ENCODE results near the gene FSIP1.

Gene FSIP1

DNA sequence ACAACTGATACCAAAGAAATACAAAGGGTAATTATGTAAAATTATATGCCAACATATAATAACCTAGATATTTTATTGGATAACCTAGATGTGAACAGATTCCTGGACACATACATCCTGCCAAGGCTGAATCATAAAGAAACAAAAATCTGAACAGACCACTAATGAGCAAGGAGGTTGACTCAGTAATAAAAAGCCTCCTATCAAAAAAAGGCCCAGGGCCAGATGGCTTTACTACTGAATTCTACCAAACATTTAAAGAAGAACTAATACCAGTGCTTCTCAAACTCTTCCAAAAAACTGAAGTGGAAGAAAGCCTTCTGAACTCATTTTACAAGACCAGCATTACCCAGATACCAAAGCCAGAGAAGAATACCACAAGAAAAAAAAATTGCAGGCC, 169.4 kb downstream of the FSIP1 start:
- DNase-seq, result no peak

DNA sequence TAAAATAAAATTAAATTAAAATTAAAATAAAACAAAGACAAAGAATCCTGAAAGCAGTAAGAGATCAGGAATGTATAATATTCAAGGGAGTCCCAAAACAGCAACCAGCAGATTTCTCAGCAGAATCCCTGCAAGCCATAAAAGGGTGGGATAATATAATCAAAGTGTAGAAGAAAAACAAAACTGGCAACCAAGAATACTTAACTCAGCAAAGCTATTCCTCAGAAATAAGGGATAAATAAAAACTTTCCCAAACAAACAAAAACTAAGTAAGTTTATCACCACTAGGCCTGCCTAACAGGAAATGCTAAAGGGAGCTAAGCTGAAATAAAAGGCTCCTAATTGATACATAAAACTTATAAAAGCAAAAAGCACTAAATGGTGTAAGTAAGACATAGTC, 172.0 kb downstream of the FSIP1 start:
- no peak for DNase-seq

DNA sequence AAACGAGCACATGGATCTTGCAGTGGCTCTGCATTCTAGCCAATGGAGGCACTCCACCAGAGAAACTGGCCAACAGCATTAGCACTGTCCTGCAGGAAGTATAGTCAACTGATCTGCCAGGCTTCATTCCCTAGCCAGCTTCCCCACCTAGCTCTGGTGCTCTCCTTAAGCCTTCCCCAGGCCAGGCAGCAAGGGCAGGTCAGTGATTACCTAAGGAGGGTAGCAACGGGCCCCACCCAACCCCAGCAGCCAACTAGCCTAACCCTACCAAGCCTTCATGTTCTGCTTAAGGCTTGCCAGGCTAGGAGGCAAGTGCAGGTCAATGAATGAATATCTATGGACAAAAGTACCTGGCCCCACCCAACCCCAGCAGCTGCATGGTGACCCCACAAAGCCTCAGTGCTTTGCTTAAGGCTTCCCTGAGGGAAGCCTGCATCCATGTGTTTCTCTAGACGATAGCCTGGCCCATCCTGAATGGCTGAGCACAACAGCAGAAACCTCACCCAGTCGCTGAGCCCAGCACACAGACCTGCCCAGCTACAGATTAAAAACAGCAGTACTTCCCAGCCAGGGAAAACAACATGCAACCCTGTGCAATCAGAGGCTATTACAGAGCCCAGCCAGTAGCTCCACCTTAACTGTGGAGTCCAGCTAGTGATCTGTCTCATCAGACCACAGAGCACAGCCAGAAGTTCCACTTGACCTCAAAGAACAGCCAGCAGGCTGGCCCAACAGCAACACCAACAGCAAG, 173.3 kb downstream of the FSIP1 start:
- no peak for DNase-seq

DNA sequence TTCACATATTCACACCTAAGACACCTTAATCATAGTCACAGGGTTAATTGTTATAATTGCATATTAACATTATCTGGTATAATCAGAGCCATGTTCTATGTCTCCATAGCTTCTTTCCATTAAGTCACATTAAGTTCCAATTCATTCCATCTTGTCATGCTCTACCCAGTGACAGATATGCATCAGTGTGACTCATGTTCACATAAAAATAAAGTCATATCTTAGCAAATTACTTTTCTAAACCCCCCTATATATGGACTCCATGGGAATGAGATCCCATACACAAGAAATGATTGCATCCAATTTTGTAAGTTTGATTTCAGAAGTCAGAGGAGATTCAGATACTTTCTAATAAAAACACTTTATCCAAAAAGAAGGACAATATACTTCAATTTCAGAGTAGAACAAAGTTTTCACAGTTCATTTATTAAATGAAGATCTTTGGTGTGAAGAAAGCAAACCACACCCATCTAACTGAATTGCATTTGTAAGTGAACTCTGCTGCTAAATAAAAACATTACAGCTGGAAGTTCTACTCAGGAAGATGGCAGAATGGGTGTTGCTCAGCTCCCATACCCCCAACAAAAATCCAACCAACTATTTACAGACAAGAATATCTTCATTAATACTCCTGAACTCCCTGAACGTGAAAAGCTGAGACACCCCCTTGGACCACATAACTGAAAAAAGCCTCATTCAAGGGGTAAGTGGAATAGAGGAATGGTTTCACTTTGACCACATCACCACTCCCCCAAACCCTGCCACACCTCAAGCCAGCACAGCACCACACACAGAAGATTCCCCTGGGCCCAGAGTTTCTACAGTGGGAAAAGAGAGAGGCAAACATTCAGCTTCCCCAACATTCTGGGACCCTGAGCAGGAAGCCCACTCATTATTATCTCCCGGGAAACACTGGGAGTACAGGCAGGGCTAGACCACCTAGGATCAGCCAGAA, 174.2 kb downstream of the FSIP1 start:
- DNase-seq, result no peak

DNA sequence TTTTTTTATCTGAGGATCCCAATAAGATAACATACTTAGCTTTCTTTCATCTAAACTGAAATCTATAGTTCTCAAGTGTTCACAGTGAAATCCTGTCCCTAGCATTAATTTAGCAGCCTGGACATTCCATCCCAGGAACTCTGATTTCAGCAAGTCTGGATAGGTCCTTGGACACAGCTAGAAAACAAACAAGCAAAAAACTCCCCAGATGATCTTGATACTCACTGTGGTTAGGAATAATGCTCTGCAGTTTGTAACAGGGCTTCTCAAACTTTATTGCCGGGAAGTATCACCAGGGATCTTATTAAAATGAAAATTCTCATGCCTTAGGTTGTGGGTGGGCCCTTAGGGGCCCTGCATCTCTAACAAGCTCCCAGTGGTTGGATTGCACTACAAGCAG, 177.5 kb downstream of the FSIP1 start:
- no peak for DNase-seq

DNA sequence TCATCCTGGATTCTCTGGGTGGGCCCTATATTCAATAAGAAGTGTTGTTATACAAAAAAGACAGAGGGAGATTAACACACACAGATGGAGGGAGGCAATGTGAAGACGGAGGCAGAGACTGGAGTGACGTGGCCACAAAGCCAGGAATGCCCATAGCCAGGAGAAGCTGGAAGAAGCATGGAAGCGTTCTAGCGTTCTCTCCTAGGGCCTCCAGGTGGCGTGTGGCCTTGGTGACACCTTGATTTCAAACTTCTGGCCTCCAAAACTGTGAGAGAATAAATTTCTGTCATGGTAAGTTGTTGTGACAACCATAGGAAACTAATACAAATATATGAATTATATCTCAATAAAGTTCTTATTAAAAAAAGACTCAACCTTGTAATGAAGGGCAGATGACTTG, 180.5 kb downstream of the FSIP1 start:
- DNase-seq, result no peak

DNA sequence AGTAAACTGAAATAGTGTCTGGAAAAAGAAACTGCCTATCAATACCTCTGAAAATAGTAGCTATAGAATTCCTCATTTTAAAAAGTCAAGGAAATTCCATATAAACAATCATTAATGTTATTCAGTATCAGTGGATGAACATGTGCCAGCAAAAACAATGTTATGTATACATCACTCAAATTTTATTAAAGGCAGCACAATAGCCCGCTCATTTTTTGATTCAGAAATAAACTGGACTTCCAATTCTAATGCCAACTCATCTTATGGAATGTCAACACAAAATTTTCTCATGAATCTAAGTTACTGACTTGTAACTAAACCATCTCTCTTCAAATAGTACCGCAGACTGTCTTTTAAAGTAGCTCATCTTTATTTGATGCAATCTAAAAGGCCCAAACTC, 182.8 kb downstream of the FSIP1 start:
- DNase-seq, result no peak

DNA sequence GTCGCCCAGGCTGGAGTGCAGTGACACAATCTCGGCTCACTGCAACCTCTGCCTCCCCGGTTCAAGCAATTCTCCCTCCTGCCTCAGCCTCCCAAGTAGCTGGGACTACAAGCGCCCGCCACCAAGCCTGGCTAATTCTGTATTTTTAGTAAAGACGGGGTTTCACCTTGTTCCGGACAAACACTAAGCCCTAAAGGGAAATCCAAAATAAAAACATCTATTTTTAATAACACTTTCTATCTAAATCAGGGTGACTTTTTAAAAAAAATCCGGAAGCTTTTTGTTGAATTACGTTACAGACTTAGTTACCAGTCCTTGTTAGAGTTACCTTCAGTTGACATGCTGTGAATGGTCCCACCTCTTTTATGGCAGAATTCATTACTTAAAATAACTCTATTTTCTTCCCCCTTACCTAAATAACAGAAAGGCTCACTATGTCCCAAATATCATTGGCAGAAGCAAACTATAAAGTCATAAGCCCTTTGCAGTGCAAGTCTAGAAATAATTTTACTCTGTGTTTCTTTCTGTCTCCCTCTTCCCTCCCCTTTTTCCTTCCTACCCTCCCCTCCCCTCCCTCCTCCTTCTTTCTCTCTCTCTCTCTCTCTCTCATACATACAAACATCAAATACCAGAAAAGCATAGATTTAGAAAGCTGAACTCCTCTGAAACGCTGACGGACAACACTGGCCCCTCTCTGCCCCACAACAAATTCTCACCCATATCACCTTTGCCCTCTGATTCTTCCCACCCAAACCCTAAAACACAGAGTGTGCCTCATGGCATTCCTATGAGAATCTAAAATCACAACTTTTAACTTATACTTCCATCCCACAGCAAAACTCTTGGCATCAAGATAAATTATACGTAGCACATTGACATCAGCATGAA, 183.4 kb downstream of the FSIP1 start:
- DNase-seq, result no peak

DNA sequence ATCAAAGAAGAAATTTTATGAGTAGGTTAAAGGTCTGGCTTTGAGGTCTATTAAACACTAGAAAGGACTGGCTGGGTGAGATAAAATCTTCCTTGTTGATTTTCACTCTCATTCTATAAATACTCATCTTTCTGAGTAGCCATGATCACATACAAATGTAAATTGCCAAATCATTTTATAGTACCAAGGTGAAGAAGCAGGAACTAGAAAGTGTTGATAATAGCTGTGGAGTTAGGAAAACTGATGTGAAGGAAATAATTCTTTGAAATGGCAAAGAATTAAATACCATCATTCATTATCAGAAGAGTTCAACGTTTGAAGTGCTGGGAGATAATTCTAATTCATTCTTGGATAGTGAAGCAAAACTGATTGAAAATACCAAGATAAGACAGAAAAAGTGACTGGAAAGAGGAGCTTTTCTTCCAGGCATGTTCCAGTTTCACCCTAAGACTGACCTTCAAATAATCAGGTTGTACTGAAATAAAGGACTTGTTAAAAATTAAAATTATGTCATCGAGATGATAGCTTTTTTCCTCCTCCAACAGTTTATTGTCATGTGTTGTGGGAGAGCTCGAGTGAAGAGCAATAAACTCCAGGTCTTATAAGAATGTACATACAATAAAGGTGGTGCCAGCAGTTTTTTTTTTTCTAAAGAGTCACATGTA, 184.3 kb downstream of the FSIP1 start:
- no peak for DNase-seq

DNA sequence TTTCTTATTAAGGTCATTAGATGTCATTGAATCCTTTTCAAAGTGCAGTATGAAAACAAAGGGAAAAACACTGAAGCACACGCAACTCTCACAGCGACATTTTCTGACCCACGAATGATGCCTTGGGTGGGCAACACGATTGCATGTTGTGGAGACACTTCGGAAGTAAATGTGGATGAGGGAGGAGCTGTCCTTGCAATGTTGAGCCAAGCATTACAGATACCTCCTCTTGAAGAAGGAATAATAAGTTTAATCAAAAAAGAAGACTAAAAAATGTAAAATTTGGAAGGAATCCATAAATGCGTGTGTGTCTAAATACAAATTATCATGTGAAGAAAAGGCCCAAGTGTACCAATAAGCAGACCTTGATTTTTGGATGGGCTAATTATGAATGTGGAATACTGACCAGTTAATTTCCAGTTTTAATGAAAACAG, 184.9 kb downstream of the FSIP1 start:
- DNase-seq, result no peak

DNA sequence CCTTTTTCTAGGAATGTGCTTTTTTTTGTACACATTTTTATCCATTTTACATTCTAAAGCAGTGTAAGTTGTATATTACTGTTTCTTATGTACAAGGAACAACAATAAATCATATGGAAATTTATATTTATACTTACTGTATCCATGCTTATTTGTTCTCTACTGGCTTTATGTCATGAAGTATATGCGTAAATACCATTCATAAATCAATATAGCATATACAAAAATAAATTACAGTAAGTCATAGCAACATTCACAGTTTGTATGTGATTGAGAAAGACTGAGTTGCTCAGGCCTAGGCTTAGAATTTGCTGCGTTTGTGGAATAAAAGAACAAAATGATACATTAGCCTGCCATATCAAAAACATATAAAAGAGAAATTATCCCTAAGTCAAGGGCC, 185.3 kb downstream of the FSIP1 start:
- DNase-seq, result no peak

DNA sequence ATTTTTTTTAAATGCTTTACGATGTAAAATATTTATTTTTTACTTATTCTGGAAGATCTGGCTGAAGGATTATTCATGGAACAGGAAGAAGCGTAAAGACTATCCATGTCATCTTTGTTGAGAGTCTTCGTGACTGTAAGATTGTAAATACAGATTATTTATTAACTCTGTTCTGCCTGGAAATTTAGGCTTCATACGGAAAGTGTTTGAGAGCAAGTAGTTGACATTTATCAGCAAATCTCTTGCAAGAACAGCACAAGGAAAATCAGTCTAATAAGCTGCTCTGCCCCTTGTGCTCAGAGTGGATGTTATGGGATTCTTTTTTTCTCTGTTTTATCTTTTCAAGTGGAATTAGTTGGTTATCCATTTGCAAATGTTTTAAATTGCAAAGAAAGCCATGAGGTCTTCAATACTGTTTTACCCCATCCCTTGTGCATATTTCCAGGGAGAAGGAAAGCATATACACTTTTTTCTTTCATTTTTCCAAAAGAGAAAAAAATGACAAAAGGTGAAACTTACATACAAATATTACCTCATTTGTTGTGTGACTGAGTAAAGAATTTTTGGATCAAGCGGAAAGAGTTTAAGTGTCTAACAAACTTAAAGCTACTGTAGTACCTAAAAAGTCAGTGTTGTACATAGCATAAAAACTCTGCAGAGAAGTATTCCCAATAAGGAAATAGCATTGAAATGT, 186.1 kb downstream of the FSIP1 start:
- no peak for DNase-seq

DNA sequence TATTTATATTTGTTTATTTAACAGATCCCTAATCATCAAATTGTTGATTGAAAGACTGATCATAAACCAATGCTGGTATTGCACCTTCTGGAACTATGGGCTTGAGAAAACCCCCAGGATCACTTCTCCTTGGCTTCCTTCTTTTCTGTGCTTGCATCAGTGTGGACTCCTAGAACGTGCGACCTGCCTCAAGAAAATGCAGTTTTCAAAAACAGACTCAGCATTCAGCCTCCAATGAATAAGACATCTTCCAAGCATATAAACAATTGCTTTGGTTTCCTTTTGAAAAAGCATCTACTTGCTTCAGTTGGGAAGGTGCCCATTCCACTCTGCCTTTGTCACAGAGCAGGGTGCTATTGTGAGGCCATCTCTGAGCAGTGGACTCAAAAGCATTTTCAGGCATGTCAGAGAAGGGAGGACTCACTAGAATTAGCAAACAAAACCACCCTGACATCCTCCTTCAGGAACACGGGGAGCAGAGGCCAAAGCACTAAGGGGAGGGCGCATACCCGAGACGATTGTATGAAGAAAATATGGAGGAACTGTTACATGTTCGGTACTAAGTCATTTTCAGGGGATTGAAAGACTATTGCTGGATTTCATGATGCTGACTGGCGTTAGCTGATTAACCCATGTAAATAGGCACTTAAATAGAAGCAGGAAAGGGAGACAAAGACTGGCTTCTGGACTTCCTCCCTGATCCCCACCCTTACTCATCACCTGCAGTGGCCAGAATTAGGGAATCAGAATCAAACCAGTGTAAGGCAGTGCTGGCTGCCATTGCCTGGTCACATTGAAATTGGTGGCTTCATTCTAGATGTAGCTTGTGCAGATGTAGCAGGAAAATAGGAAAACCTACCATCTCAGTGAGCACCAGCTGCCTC, 187.1 kb downstream of the FSIP1 start:
- no peak for DNase-seq

DNA sequence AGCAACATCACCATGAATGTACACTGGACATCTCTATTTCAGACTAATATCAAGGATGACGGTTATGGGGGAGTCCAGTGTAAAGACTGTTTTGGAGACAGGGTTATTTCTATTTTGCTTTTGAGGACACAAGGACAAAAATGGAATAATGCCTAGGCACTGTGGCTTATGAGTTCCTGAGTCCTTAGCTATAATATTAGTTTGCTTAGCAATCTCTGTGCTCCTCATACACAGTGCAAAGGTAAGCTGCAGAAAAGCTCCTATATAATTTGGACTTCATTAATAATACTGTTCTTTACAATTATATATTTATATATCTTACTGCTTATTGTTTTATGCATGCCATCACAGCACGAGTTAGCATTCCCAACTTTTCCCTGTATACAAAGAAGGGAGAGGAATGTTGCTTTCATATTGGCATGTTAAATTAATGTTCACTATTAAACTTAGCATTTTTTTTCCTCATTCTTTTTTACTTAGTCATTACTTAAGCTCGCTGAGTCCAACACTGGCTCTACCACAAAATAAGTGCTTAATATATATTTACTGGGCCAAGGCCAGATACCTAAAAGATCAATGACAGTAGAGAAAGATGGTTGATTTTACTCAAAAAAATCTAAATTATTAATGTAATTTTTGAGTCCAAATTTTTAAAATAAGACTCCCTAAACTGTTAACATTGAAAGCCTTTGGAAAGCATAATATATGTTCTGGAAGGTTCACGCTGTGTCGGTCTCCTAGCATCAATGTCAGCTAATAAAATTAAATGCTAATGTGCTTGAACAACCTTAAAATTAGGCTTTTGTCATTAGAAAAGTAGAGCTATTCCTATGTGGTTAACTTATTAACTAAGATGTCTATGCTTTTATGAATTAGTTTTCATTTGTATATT, 187.9 kb downstream of the FSIP1 start:
- no peak for DNase-seq

DNA sequence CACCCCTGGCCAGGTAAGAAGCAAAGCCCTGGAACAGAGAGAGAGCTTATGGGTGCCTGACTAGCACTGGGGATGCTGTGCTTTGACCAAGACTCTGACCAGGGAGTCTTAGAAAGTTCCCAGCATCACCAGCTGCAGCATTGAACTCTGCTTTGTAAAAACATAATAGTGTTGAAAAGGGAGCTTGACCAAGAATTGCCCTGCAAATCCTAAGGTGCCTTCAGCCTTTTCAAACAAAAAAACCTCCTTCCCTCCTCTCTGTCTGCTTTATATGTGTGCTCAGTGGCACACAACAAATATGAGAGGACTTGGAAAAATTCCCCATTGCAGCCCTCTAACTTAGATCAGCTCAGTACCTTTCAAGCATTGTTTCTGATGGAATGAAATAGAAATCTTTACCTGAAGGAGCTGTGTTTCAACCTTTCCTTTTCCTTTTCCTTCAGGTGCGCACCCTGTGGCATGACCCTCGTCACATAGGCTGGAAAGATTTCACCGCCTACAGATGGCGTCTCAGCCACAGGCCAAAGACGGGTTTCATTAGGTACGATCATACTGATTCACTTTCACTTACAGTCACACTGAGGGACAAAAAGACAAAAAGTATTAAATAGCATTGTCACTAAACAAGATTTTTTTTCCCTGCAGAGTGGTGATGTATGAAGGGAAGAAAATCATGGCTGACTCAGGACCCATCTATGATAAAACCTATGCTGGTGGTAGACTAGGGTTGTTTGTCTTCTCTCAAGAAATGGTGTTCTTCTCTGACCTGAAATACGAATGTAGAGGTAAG, 188.8 kb downstream of the FSIP1 start:
- no peak for DNase-seq

DNA sequence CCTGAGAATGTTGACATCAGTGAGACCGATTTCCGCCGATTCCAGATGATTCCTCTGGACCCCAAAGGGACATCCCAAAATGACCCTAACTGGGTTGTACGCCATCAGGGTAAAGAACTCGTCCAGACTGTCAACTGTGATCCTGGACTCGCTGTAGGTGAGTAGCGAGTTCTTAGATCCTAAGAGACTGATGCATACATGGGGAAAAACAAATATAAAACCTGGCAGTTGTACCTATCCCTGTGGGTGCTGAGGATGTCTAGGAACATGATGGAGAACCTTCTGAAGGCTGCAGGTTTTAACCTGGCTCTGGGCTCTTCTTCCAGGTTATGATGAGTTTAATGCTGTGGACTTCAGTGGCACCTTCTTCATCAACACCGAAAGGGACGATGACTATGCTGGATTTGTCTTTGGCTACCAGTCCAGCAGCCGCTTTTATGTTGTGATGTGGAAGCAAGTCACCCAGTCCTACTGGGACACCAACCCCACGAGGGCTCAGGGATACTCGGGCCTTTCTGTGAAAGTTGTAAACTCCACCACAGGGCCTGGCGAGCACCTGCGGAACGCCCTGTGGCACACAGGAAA, 189.5 kb downstream of the FSIP1 start:
- DNase-seq, result no peak

DNA sequence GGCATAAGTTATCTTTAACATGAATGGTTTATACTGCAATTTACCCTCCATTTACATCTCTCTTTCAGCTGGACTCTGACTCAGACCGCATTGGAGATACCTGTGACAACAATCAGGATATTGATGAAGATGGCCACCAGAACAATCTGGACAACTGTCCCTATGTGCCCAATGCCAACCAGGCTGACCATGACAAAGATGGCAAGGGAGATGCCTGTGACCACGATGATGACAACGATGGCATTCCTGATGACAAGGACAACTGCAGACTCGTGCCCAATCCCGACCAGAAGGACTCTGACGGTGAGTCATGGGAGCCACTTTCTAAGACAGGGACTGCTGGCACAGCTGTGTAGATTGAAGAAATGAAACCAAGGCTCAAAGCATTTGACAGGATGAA, 190.1 kb downstream of the FSIP1 start:
- DNase-seq, result no peak

DNA sequence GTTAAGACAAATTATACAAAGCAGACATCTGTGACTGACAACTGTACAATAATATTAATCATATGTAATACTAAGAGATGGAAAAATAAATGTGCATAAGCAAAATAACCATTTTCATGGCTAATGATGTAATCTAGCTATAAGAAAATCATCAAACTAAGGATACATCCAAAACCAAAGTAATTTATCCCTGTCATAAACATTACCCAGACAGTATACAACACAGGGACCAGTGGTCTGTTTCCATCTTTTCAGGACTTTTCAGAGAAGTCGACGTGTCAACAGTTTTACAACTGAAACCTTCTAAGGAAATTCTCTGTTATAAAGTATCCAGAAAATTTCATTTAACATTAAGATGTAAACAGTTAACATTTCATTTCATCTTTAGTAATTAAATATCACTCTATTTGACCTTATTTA, 190.7 kb downstream of the FSIP1 start:
- no peak for DNase-seq
